Esophagus muscularis mucosa (tissue), 4 donors: ENCODE measurements around the gene XPO1. TPM values are rescaled to one million over a fixed set of nuclear protein-coding genes. Genes with fewer than 3 reads are reported as not detected.

ENCODE experiments used
- DNase-seq: peaks from one replicate; pipeline ENCODE4 v3.0.0-alpha.2; 2017; ENCODE audit errors: extremely low spot score
- H3K27ac ChIP-seq, 4 donors: fragments of 200-600 bp; sonication (generic); replicated peaks in 1 of 4; 1 replicate in 3 of 4; 2 replicates in 1 of 4; pipeline ENCODE4 v1.5.1; 2016 to 2019; ENCODE audit warnings: mild to moderate bottlenecking in 1 of 4
- H3K27me3 ChIP-seq, 4 donors: fragments of 200-600 bp; sonication (generic); one replicate each; pipeline versions ENCODE4 v1.5.1 to v1.6.0; 2016 to 2019
- H3K36me3 ChIP-seq, 4 donors: fragments of 200-600 bp; sonication (generic); one replicate each; pipeline ENCODE4 v1.5.1; 2016 to 2019
- H3K4me1 ChIP-seq, 4 donors: fragments of 200-600 bp; sonication (generic); one replicate each; pipeline ENCODE4 v1.5.1; 2016 to 2019
- H3K4me3 ChIP-seq, 4 donors: fragments of 200-600 bp; sonication (generic); 1 replicate in 2 of 4; 2 replicates in 2 of 4; pipeline ENCODE4 v1.5.1; 2016 to 2019; ENCODE audit warnings: mild to moderate bottlenecking in 4 of 4, moderate library complexity in 1 of 4
- H3K9me3 ChIP-seq, 4 donors: fragments of 200-600 bp; sonication (generic); 1 replicate in 3 of 4; 2 replicates in 1 of 4; pipeline ENCODE4 v1.5.1; 2016 to 2019
- CTCF ChIP-seq, 3 experiments: fragments of 200-600 bp in 2 of 3; fragments of 450-650 bp in 1 of 3; sonication (generic) in 2 of 3; IDR thresholded peaks; one replicate each; pipeline ENCODE4 v1.5.1; 2017 to 2019; ENCODE audit warnings: antibody characterized with exemption in 3 of 3, mild to moderate bottlenecking in 2 of 3, moderate library complexity in 1 of 3
- EP300 ChIP-seq: sonication (generic); formaldehyde crosslinking; IDR thresholded peaks from one replicate; pipeline ENCODE4 v1.6.1; 2017; ENCODE audit warnings: antibody characterized with exemption
- POLR2A ChIP-seq: fragments of 450-650 bp; IDR thresholded peaks from one replicate; pipeline ENCODE4 v1.6.1; 2017; ENCODE audit warnings: antibody characterized with exemption, moderate library complexity, mild to moderate bottlenecking, low read depth
- POLR2AphosphoS5 ChIP-seq, 2 donors: sonication (generic); formaldehyde crosslinking; IDR thresholded peaks; one replicate each; pipeline ENCODE4 v1.6.1; 2017; ENCODE audit warnings: antibody characterized with exemption in 2 of 2
- WGBS: methylation state at CpG from one replicate; pipeline ENCODE4 v1.1.5; 2018; 5-methylcytosine and 5-hydroxymethylcytosine counted together
- intact Hi-C: fragments of 100-400 bp; cut with DNase I; formaldehyde crosslinking; loops from one replicate; pipeline ENCODE4 v1.15.1; 2023
- total RNA-seq, 4 donors: library from RNA; depleted of rRNA; stranded (reverse); fragments of >200 nt; gene quantifications; one replicate each; pipeline versions ENCODE4 v1.1.0 to v1.2.1, GENCODE V29; 2016

Gene XPO1
- total RNA-seq, 4 donors from 2014 or later, result 55.8 to 117 (median 65.4) TPM

- Histone ChIP-seq H3K36me3 (peaks cover 21 to 70% (median 39%) of the 10 kb centered on the region in 4 donors), H3K4me1 (peaks cover 0 to 20% (median 10%) of the 10 kb centered on the region in 4 donors), H3K27ac (no peak overlapping the region), H3K27me3 (no peaks in the 10 kb centered on the region), H3K9me3 (no peaks in the 10 kb centered on the region), H3K4me3 (no peak overlapping the region)
- DNase-seq, result no peak
- intact Hi-C loops, result no loop called here
- 93% methylated on average over 19 of the region's 19 CpGs for WGBS
- TF ChIP-seq POLR2A, result no peak
- no peak for TF ChIP-seq EP300
- TF ChIP-seq POLR2AphosphoS5 (IDR thresholded peaks at IDR 0.05), result no peak
- TF ChIP-seq CTCF (IDR thresholded peaks at IDR 0.05), result no peak
These were observed 27.2 kb downstream of the XPO1 start for GRCh38 chr2:61510674-61511671.

- no peaks in the 10 kb centered on the region for H3K9me3 ChIP-seq
- H3K27me3 ChIP-seq, result no peaks in the 10 kb centered on the region
- peaks cover under 1 to 55% (median 20%) of the 10 kb centered on the region in 4 donors for H3K36me3 ChIP-seq
- H3K4me1 ChIP-seq, result peaks cover 0 to 20% (median 10%) of the 10 kb centered on the region in 4 donors
- intact Hi-C loops, result no loop called here
- TF ChIP-seq POLR2A (no peak), CTCF (IDR thresholded peaks at IDR 0.05) (no peak), EP300 (no peak), POLR2AphosphoS5 (IDR thresholded peaks at IDR 0.05) (no peak)
- H3K27ac ChIP-seq, result no peak overlapping the region
- no peak overlapping the region for H3K4me3 ChIP-seq
- no peak for DNase-seq
- WGBS, result 96% methylated on average over 2 of the region's 2 CpGs
These were observed 33.2 kb downstream of the XPO1 start for GRCh38 chr2:61504949-61505348.

GRCh38 chr2:61499060-61499459 is 39.1 kb downstream of the XPO1 start:
- Histone ChIP-seq H3K9me3 (no peaks in the 10 kb centered on the region), H3K36me3 (peaks cover 19 to 93% (median 61%) of the 10 kb centered on the region in 4 donors), H3K4me1 (peaks cover 0 to 8% (median 0%) of the 10 kb centered on the region in 4 donors), H3K27ac (no peak overlapping the region), H3K4me3 (no peak overlapping the region), H3K27me3 (no peaks in the 10 kb centered on the region)
- intact Hi-C loops, result no loop called here
- DNase-seq, result no peak
- 86% methylated on average over 2 of the region's 2 CpGs for WGBS
- no peak for TF ChIP-seq EP300

GRCh38 chr2:61493523-61493942 is 44.6 kb downstream of the XPO1 start:
- H3K36me3 ChIP-seq, result peaks cover 45 to 100% (median 91%) of the 10 kb centered on the region in 4 donors
- H3K4me3 ChIP-seq, result no peak overlapping the region
- H3K4me1 ChIP-seq, result peaks cover 0 to 6% (median 5%) of the 10 kb centered on the region in 4 donors
- no peak overlapping the region for H3K27ac ChIP-seq
- no peaks in the 10 kb centered on the region for H3K9me3 ChIP-seq
- intact Hi-C loops, result no loop called here
- DNase-seq, result no peak
- TF ChIP-seq EP300, result no peak
- no peak for TF ChIP-seq POLR2A
- no peak for TF ChIP-seq CTCF (IDR thresholded peaks at IDR 0.05)
- TF ChIP-seq POLR2AphosphoS5 (IDR thresholded peaks at IDR 0.05), result no peak
- 49% methylated on average over 2 of the region's 2 CpGs for WGBS
- H3K27me3 ChIP-seq, result no peaks in the 10 kb centered on the region

GRCh38 chr2:61492476-61492875 is 45.7 kb downstream of the XPO1 start:
- intact Hi-C loops, result no loop called here
- Histone ChIP-seq H3K27ac (no peak overlapping the region), H3K4me3 (no peak overlapping the region), H3K4me1 (peaks cover 0 to 13% (median 12%) of the 10 kb centered on the region in 4 donors), H3K27me3 (no peaks in the 10 kb centered on the region), H3K9me3 (no peaks in the 10 kb centered on the region), H3K36me3 (peaks cover 45 to 100% (median 87%) of the 10 kb centered on the region in 4 donors)
- no peak for DNase-seq
- TF ChIP-seq POLR2A (no peak), CTCF (IDR thresholded peaks at IDR 0.05) (no peak)
- 86% methylated on average over 2 of the region's 2 CpGs for WGBS
